ENCODE data around the gene FEM1A.
"Not testable (repeated sequence)": the region's sequence is repeated elsewhere in the genome, so short reads cannot be mapped to it uniquely, and the experiment has no call there.

The FEM1A gene

DNA sequence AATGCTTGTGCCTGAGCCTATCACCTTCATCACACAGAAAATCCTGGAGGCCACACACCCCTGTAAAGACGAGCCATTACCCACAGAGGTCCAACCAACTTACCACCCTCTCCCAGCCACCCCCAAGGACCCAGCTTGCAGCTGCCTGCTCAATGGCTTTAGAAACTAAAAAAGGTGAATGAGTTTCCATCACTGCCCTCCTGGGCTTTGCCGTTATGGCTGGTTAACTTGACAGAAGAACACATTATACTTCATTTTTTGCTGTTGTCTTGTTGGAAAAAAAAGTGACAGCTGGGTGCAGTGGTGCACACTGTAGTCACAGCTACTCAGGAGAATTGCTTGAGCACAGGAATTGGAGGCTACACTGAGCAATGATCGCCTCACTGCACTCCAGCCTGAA is 17.4 kb upstream of the FEM1A start:
- DNase-seq, result no peak

DNA sequence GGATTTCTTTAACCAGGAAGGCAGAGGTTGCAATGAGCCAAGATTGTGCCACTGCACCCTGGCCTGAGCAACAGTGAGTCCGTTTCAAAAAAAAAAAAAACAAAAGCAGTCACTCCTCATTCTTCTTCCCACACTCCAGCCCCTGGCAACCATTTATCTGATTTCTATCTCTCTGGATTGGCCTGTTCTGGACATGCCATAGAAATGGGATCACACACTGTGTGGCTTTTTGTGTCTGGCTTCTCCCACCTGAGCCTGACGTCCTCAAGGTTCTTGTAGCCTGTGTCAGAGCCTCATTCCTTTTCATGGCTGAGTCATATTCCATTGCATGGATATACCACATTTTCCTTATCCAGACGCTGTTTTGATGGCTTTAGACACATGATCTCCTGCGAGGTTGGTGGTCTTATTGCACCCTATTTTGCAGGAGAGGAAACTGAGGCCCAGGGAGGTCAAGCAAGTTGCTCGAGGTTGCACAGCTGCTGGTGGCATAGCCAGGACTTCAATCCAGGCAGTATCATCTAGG is 15.8 kb upstream of the FEM1A start:
- DNase-seq, result no peak

DNA sequence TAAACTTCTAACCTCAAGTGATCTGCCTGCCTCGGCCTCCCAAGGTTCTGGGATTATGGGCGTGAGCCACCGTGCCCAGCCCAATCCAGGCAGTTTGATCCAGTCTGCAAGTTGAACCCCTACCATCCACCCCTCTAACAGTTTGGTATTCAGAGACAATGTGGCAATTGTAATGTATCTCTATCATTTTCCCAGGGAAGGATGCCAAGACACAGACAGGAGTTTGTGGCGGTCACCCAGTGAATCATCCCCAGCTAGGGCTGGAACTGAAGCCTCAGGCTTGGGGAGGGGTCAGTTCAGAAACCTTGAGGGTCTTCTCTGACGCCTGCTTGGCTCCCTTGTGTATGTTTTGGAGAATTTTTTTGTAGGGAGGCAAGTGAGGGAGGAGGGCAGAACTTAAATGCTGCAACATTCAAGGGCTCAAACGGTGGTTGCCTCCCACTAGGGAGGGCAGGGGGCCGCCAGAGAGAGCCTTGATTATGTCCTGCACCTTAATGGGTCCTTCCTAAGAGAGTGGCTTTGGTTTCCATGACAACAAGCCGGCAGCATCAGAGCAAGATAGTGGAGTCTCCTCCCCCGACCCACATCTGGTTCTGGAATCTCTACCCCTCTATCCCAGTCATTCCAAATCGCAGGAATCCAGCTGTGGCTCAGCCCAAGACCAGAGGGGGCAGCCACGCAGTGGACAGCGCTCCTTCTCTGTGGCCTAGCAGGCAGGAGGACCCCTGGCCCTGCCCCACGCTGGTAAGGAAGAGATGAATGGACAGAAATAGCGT is 14.9 kb upstream of the FEM1A start:
- DNase-seq, result no peak

DNA sequence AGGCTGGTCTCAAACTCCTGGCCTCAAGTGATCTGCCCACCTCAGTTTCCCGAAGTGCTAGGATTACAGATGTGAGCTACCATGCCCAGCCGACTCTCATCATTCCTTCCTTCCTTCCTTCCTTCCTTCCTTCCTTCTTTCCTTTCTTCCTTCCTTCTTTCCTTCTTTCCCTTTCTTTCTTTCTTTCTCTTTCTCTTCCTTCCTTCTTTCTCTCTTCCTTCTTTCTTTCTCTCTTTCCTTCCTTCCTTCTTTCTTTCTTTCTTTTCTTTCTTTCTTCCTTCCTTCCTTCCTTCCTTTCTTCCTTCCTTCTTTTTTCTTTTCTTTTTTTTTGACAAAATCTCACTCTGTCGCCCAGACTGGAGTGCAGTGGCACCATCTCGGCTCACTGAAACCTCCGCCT is 13.4 kb upstream of the FEM1A start:
- DNase-seq, result not testable (repeated sequence)

DNA sequence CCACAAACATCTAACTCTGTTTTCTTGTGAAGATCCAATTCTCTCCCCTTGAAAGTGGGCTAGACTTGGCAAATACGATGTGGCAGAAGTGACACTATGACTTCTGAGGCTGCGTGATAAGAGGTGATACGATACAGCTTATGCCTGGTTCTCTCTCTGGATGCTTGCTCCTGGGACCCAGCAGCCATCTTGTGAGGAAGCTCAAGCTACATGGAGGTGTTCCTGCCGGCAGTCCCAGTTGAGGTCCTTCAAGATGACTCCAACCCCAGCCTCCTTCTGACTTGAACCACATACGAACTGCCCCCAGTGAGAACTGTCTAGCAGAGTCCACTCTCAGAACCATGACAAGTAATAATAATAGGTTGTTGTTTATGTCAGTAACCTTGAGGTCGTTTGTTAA is 10.7 kb upstream of the FEM1A start:
- DNase-seq, result no peak

DNA sequence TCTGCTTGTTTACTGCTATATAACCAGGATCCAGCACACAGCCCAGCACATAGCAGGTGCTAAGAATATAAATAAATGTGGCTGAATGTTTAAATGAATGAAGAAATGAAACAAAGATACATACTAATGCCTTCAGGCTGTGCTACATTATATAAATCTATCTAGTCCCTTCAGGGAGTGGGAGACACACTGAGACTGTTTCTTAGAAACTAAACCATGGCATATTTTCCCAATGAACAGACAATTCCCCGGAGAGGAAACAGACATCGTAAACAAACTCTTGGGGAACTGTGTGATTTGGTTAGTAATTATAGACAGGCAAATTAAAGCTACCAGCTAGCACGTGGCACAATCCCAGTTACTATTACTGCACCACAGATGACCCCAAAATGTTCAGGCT is 9.7 kb upstream of the FEM1A start:
- DNase-seq, result no peak

DNA sequence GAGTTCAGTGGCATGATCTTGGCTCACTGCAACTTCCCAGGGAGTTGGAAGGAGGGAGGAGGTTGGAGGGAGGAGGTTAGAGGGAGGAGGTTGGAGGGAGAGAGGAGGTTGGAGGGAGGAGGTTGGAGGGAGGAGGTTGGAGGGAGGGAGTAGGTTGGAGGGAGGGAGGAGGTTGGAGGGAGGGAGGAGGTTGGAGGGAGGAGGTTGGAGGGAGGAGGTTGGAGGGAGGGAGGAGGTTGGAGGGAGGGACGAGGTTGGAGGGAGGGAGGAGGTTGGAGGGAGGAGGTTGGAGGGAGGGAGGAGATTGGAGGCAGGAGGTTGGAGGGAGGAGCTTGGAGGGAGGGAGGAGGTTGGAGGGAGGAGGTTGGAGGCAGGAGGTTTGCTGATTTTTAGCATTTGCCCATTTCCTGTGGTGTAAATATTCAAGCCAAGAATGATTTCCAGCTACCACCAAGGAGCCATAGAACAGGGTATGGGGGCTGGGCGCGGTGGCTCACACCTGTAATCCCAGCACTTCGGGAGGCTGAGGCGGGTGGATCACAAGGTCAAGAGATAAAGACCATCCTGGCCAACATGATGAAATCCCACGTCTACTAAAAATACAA is 5.0 kb upstream of the FEM1A start:
- DNase-seq, result not testable (repeated sequence)

DNA sequence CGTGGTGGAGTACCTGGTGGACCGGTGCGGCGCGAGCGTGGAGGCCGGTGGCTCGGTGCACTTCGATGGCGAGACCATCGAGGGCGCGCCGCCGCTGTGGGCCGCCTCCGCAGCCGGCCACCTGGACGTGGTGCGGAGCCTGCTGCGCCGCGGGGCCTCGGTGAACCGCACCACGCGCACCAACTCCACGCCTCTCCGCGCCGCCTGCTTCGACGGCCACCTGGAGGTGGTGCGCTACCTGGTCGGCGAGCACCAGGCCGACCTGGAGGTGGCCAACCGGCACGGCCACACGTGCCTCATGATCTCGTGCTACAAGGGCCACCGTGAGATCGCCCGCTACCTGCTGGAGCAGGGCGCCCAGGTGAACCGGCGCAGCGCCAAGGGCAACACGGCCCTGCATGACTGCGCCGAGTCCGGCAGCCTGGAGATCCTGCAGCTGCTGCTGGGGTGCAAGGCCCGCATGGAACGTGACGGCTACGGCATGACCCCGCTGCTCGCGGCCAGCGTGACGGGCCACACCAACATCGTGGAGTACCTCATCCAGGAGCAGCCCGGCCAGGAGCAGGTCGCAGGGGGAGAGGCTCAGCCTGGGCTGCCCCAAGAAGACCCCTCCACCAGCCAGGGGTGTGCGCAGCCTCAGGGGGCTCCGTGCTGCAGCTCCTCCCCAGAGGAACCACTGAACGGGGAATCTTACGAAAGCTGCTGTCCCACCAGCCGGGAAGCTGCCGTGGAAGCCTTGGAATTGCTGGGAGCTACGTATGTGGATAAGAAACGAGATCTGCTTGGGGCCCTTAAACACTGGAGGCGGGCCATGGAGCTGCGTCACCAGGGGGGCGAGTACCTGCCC is 708 bp downstream of the FEM1A start:
- not testable (repeated sequence) for DNase-seq

DNA sequence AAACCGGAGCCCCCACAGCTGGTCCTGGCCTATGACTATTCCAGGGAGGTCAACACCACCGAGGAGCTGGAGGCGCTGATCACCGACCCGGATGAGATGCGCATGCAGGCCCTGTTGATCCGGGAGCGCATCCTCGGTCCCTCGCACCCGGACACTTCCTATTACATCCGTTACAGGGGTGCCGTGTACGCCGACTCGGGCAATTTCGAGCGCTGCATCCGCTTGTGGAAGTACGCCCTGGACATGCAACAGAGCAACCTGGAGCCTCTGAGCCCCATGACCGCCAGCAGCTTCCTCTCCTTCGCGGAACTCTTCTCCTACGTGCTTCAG is 1.3 kb downstream of the FEM1A start:
- not testable (repeated sequence) for DNase-seq

DNA sequence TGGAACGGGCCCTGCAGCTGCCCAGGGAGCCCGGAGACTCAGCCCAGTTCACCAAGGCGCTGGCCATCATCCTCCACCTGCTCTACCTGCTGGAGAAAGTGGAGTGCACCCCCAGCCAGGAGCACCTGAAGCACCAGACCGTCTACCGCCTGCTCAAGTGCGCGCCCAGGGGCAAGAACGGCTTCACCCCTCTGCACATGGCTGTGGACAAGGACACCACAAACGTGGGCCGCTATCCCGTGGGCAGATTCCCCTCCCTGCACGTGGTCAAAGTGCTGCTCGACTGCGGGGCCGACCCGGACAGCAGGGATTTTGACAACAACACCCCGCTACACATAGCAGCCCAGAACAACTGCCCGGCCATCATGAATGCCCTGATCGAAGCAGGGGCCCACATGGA is 1.7 kb downstream of the FEM1A start:
- not testable (repeated sequence) for DNase-seq

DNA sequence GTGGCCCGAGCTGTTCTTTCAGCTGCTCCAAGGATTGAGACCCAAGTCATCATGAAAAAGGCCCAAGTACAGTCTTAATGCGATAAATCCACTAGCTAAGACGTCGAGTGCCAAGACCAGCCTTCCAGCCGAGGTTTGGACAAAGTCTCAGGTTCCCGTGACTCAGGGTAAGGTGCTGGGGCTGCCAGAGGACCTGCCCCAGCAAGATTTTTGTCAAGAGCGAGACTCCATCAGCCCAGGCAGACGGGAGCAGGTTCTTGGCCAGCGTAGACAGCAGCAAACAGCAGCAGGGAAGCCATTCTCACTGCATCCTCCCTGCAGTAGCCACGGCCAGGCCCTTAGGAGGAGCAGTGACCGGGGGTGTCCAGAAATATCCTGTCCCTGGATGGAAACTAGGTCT is 3.4 kb downstream of the FEM1A start:
- DNase-seq, result no peak

DNA sequence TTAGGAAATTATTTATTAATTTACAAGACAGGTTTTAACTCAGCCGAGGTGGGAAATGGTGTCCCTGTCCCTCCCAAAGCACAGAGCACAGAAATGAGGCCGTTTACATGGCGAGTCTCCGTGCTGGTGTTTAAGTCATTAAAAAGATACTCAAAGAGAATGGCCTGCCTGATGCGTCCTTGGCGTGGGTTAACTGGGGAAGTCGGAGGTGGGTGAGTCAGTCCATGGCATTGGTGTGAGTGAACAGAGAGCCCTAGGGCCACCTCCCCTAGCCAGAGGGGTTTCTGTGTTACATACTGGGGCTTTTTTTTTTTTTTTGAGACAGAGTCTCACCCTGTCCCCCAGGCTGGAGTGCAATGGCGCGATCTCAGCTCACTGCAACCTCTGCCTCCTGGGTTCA is 3.9 kb downstream of the FEM1A start:
- no peak for DNase-seq

DNA sequence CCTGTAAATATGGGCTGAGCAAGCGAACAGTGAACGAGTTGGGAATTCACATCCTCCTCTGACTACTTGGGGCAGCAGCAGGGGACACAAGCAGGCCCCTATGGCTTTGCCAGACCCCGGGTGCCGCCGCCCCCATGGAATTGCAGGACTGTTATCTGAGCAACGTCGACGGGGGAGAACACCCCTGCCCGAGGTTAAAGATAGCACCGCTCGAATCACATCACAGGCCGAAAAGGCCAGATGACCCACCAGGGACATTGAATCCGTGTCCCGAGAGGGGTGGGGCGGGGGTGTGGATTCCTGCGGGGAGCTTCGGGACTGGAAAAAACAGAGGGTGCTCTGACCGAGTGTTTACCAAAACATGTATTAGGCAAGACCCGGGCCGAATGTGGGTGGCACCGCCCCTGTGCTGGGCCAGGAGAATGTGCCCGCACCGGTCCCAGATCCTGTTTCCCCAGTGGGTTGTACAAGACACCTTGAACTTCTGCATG is 9.1 kb downstream of the FEM1A start:
- DNase-seq, result no peak

DNA sequence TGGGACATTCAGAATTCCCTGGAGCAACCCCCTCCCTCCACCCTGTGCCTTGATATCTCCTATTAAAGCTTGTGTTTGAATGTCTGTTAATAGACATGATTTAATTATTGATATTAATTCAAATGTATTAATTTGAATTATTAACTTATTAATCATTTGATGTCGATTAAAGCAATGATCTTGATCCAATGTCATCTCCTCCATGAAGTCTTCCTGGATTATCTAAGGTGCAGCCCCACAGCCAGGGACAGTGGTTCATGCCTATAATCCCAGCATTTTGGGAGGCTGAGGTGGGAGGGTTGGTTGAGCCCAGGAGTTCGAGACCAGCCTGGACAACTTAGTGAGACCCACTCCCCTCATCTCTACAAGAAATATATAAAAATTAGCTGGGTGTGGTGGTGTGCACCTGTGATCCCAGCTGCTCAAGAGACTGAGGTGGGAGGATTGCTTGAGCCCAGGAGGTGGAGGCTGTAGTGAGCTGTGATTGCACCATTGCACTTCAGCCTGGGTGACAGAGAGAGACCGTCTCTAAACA is 9.6 kb downstream of the FEM1A start:
- no peak for DNase-seq

DNA sequence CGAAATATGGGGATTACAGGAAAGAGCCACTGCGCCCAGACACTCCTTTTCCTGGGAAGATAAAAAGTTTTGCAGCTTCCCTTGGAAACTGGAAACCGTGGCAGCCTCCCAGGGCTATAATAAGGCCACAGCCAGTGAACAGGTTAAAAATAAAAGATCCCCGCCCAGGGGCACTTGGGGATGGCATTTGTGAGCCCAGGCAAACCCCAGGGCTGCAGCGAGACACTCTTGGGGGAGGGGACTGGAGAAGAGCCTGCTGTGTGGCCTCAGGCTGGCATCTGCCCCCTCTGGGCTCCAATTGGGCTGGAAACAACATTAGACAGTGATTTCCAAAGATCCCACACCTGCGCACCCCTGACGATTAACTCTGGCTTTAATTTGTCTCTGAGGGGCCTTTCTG is 11.2 kb downstream of the FEM1A start:
- DNase-seq, result no peak

DNA sequence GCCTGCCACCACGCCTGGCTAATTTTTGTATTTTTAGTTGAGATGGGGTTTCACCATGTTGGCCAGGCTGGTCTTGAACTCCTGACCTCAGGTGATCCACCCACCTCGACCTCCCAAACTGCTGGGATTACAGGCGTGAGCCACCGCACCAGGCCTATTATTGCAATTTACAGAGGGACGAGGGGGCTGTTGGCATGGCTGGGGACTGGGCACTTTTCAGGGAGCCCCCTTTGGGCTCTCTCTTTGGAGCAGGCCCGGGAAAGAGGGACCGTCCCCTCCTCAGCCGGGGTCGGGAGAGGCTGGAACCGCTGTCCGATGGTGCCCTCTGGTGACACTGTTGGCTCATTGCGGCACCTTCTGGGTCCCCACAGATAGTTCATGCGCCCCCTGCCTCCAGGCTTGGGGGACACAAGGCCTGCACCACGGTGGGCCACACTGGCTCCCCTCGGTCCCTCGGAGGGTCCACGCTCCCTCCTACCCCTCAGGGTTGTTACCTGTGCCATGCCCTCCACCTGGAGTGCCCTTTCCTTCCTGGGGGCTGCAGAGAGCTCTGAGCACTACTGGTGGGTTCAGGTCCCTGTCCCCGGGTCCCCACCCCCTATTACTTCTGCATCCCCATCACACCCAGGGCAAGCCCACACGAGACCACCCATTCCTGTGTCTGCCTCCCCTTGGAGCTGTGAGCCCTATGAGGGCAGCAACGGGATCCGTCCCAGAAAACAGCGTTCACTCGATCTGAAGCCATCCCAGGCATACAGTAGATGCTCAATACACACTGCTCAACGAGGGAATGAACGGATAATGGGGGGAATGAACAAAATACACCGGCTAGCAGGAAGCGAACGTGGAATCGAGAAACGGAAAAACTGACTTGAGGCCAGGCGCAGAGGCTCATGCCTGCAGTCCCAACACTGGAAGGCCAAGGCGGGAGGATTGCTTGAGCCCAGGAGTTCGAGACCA is 12.5 kb downstream of the FEM1A start:
- peak; percentile 39 for DNase-seq

DNA sequence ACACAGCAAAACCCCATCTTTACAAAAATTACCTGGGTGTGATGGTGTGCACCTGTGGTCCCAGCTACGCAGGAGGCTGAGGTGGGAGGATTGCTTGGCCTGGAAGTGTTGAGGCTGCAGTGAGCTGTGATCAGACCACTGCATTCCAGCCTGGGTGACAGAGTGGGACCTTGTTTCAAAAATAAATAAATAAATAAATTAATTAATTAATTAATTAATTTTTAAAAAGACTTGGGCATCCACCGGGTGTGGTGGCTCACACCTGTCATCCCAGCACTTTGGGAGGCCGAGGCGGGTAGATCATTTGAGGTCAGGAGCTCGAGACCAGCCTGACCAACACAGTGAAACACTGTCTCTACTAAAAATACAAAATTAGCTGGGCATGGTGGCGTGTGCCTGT is 13.6 kb downstream of the FEM1A start:
- DNase-seq, result not testable (repeated sequence)

DNA sequence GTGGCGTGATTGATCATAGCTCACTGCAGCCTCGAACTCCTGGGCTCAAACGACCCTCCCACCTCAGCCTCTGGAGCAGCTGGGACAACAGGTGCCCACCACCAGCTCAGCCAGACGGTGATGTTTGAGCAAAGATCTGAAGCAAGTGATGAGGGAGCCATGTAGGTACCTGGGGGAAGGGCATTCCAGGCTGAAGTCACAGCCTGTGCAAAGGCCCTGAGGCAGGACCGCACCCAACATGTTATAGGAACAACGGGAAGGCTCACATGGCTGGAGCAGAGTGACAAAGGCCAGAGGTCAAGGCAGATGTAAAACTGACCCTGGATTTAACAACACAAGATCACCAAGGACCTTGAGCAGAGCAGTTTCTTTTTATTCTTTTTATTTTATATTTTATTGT is 14.8 kb downstream of the FEM1A start:
- no peak for DNase-seq

DNA sequence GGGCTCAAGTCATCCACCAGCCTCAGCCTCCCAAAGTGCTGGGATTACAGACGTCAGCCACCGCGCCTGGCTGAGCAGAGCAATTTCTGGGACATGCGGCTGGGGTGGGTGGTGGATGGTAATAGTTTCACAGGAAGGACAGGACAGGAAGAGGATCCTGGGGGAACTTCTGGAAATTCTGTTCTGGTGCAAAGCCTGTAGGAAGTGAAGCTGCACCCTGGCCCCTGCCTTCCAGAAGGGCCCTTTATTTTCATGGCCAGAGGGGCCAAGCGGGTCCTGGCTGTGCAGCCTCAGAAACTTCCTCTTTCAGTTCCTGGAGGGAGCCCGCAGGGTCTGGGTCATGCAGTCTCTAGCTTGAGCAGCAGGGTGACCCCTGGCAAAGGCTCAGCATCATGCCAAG is 15.7 kb downstream of the FEM1A start:
- DNase-seq, result no peak

DNA sequence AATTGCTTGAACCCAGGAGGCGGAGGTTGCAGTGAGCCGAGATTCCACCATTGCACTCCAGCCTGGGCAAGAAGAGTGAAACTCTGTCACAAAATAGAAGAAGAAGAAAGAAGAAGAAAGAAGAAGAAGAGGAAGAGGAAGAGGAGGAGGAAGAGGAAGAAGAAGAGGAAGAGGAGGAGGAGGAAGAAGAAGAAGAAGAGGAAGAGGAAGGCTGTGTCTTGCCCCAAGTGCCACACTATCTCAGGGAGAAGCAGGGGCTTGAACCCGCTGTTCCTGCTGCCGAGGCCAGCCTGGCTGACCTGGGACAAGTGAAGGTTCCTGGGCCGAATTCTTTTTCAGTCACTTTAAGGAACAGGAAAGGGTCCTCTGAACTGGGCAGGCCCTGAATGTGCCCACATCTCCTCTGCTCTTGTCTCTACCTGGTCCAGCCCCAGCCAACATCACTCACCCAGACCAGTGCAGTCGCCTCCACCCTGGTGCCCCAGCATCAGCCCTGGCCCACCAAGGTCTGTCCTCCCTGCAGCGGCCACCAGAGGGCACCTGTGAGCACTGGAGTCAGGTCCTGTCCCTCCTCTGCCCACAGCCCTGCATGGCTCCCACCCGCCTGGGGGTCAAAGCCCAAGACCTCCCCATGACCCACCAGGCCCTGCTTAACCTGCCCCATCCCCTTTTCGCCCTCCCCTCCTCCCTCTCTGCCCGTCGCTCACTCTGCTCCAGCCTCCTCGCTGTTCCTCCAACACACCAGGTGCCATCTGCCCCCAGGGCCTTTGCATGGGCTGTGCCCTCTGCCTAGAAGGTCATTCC is 20.0 kb downstream of the FEM1A start:
- no peak for DNase-seq

Data from DMS79 treated with DMSO at 0.1 percent for 48 hours (cell line).